Measurements from ENCODE around the gene SCN1B.

The SCN1B gene

DNA sequence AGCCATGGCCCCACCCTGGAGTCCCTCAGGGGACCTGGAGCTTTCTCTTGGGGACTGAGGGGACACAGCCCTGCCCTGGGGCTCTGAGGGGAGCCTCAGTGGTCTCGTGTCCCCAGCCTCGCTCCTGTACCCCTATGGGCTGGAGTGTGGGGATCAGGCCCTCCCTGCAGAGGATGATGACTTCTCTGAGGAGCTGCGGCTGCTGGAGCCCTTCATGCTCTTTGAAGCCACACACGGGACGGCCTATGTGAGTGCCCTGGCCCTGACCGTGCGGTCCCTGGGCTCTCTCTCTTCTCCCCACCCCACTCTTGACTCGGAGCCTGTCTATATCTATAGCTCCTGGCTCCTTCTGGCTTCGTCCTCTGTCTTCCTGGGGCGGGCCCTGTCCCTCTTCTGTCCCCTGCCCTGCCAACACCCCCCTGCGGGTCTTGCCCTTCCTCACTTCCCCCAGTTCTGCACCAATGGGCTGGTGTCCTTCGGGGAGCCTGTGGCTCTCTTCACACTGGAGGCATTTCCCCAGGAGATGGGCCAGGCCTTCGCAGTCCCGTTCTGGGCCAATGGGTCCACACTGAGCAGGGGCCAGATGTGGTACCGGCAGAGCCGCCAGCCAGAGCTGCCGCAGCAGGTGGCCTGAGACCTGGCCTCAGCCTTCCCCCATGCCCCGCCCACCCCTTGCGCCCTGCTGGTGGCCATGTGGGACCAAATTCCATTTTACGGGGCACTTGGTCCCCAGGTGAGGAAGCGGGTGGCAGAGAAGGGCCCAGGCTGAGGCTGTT, 44.3 kb downstream of the SCN1B start:
- TF ChIP-seq POLR2A (IDR thresholded peaks at IDR 0.05; ENCODE audit: low read depth, low read length) (no peak), POLR2AphosphoS5 (IDR thresholded peaks at IDR 0.05; ENCODE audit: low read depth, low read length) (no peak), TAF1 (IDR thresholded peaks at IDR 0.05; ENCODE audit: borderline replicate concordance, low read depth, low read length) (no peak)
- DNase-seq (ENCODE audit: insufficient read length): no peak
- no peak for FAIRE-seq

DNA sequence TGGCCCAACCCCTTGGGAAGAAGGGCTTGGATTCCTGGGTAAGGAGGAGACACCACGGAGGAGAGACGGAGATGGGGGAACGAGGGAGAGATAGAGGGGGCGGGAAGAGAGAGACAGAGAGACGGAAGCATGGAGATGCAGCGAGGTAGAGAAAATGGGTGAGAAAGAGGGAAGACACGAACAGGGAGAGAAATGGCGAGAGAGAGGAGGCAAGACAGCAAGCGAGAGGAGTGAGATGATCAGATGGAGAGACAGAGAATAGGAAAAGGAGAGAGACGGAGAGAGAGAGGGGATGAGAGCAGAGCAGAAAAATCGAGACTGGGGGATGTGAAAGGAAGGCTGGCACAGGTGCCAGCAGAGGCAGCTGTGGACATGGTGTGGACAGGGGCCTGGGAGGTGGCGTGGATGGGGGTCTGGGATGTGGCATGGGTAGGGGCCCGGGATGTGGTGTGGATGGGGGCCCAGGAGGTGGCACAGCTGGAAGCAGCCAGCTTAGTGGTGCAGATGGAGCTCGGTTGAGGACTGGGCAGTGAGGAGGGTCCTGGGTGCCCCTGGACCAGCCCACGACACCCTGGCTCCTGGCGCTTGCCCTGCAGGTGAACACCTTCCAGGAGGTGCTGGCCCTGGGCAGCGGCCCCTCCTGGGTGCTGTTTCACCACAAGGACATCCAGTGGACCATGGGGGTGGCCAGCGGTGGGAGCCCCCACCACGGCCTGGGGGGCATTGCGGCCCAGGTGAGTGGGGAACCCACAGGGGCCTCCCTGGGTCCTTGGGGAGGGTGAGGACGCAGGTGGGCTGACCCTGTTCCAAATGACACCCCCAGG, 45.1 kb downstream of the SCN1B start:
- FAIRE-seq (no peak), DNase-seq (ENCODE audit: insufficient read length) (no peak)
- no peak for TF ChIP-seq POLR2AphosphoS5 (IDR thresholded peaks at IDR 0.05; ENCODE audit: low read depth, low read length)
- no peak for TF ChIP-seq TAF1 (IDR thresholded peaks at IDR 0.05; ENCODE audit: borderline replicate concordance, low read depth, low read length)
- TF ChIP-seq POLR2A (IDR thresholded peaks at IDR 0.05; ENCODE audit: low read depth, low read length): no peak

DNA sequence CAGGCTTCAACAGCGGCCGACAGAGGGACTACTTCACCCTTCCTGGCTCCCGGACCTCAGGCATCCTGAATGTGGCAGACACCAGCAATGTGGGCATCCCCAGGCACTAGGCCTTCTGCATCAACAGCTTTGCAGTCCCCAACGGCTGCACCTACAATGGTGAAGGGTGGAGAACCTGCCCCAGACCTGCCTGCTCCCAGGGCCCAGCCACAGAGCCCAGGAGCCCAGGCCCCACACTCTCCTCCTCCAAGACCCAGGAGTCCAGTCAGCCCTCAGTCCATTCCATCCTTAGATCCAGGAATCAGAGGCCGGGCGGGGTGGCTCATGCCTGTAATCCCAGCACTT, 45.7 kb downstream of the SCN1B start:
- FAIRE-seq (no peak), DNase-seq (ENCODE audit: insufficient read length) (no peak)

DNA sequence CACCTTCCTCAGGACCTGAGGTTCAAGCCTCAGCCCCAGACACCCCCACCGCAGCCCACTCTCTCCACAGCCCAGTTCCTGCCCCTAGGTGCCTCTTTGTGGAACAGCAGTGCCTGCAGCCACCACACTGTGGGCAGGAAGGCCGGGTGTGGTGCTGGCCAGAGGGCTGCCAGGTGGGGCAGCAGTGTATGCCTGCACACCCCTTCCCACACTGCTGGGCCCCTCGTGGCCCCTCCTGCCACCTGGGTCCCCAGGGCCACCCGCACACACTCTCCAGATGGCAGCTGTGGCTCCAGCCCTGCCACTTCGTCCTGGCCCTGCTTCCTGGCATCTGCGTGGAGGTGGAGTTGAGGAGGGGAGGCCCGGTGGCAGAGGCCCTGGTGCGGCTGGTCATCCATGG, 46.4 kb downstream of the SCN1B start:
- TF ChIP-seq POLR2A (IDR thresholded peaks at IDR 0.05; ENCODE audit: low read depth, low read length) (no peak), TAF1 (IDR thresholded peaks at IDR 0.05; ENCODE audit: borderline replicate concordance, low read depth, low read length) (no peak), POLR2AphosphoS5 (IDR thresholded peaks at IDR 0.05; ENCODE audit: low read depth, low read length) (no peak)
- no peak for DNase-seq (ENCODE audit: insufficient read length)
- FAIRE-seq: no peak

More for the DNA sequence above, 45.7 kb downstream of the SCN1B start:
- TF ChIP-seq POLR2AphosphoS5 (IDR thresholded peaks at IDR 0.05; ENCODE audit: low read depth, low read length) (no peak), TAF1 (IDR thresholded peaks at IDR 0.05; ENCODE audit: borderline replicate concordance, low read depth, low read length) (no peak), POLR2A (IDR thresholded peaks at IDR 0.05; ENCODE audit: low read depth, low read length) (no peak)

DNA sequence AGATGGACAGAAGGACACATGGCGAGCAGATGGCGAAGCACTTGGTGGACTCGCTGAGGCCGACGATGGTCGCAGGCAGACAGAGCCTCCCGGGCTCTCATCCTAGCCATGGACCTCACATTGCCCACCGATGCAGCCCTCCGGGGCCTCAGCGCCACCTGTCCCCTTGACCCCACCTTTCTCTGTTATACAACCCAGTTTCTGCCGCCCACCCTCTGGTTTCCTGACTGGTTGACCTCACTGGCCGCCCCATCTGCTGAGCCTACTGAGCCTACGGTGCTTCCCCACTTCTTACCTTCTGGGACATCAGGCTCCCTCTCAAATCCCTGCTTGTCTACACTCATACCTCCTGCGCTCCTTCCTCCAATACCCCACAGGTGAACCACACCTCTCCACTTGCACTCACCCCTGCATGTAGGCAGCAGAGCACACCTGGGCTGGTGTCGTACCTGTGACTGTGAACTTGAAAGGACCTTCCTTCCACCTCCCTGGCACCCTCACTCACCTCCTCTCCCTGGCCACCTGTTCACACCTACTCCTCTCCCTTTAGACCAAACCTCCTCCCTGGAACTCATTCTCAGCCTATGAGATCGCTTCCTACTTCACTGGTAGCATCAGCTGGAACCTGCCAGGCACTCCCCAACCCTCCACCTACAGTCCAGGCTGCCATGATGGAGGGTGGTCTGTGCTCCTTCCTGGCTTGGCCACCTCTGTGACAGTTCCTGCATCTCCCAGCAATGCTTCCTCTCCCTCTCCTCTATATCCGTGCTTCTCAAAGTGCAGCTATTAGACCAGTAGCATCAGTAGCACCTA, 47.3 kb downstream of the SCN1B start:
- FAIRE-seq (no peak), DNase-seq (ENCODE audit: insufficient read length) (no peak)
- TF ChIP-seq TAF1 (IDR thresholded peaks at IDR 0.05; ENCODE audit: borderline replicate concordance, low read depth, low read length): no peak
- TF ChIP-seq POLR2A (IDR thresholded peaks at IDR 0.05; ENCODE audit: low read depth, low read length): no peak
- TF ChIP-seq POLR2AphosphoS5 (IDR thresholded peaks at IDR 0.05; ENCODE audit: low read depth, low read length): no peak

DNA sequence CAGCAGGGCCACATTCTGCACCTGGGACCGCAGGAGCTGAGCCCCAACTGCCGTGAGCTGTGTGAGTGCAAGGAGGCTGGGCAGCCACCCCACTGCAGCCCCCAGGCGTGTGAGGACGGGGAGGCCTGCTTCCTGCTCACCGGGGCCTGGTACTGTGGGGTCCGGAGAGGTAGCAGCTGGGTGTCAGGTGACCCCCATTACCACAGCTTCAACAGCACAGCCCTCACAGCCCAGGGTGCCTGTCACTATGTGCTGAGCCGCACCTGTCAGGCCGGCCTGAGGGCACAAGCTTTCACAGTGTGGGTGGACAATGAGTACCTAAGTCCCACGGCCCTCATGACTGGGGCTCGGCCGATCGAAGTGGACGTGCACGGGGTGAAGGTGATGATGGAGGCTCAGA, 49.6 kb downstream of the SCN1B start:
- TF ChIP-seq POLR2AphosphoS5 (IDR thresholded peaks at IDR 0.05; ENCODE audit: low read depth, low read length): no peak
- no peak for TF ChIP-seq POLR2A (IDR thresholded peaks at IDR 0.05; ENCODE audit: low read depth, low read length)
- TF ChIP-seq TAF1 (IDR thresholded peaks at IDR 0.05; ENCODE audit: borderline replicate concordance, low read depth, low read length): no peak
- DNase-seq (ENCODE audit: insufficient read length) (no peak), FAIRE-seq (no peak)

DNA sequence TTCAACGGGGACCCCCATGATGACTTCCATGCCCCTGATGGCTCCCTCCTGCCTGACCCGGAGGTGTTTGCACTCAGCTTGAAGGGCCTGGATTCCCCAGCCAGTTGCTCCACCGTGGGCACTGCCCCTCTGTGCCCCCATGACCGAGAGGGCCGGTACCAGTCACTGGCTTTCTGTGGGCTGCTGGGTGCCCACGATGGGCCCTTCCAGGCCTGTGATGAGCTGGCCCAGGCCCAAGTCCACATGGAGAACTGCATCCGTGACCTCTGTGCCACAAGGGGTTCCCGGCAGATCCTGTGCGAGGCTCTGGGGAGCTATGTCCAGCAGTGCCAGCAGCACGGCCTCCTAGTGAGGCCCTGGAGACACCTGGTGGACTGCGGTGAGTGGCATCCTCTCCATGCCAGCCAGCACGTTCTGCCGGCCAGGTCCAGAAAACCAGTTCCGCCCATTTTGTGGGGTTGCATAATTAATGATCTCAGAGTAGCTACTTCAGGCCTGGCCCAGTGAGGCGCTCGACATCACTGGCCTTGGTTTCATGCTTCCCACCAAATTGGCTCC, 50.4 kb downstream of the SCN1B start:
- FAIRE-seq: no peak
- DNase-seq (ENCODE audit: insufficient read length): no peak
- TF ChIP-seq POLR2A (IDR thresholded peaks at IDR 0.05; ENCODE audit: low read depth, low read length) (no peak), TAF1 (IDR thresholded peaks at IDR 0.05; ENCODE audit: borderline replicate concordance, low read depth, low read length) (no peak), POLR2AphosphoS5 (IDR thresholded peaks at IDR 0.05; ENCODE audit: low read depth, low read length) (no peak)

DNA sequence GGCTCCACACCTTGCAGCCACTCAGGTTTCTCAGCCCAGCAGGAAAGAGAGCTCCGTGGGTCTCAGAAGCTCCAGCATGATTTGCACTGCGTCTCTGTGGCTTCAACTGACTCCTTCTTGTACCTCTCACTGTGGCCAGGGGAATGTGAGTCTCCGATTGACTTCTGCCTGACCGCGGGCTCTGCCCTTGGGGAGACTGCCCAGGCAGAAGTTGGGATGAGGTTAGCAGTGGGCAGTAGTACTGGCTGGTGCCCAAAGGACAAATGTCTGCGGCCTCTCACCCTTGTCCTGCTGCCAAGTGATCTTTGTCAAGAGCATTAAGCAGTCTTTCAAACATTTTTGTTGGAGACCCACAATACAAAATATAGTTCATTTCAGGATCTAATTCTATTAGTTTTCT, 50.9 kb downstream of the SCN1B start:
- DNase-seq (ENCODE audit: insufficient read length) (no peak), FAIRE-seq (no peak)
- TF ChIP-seq POLR2A (IDR thresholded peaks at IDR 0.05; ENCODE audit: low read depth, low read length) (no peak), POLR2AphosphoS5 (IDR thresholded peaks at IDR 0.05; ENCODE audit: low read depth, low read length) (no peak), TAF1 (IDR thresholded peaks at IDR 0.05; ENCODE audit: borderline replicate concordance, low read depth, low read length) (no peak)

DNA sequence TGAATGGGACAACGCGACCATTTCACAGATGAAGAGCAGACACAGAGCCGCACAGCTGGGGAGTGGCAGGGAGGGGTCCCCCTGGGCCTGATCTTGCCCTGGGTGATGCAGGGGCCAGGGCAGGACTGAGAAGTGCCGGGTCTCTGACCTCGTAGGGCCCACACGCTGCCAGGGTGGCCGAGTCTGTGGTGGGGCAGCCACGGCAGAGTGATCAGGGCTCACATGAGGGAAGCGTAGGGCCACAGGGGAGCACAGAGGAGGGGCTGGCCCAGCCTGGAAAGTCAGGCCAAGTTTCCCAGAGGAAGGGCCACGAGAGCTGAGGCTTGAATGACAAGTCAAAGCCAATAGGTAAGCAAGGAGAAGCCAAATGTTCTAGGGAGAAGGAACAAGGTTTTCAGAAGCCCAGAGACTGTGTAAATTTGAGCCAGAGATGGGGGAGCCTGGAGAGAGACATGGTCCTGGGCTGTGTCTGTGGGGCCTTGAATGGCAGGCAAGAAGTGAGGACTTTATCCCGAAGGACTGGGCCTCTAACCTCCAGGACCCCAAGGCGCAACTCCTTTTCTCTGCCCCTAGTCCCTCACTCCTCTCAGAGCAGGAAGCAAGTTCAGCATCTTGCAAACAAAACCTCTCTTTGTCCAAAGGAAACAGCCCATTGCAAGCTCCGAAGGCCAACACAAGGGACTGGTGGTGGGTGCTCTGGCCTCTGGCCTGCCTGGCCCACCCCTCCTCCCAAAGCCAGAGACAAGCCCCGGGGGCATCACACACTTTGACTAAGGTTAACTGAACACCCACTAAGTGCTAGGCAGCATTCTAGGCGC, 53.6 kb downstream of the SCN1B start:
- FAIRE-seq: no peak
- no peak for DNase-seq (ENCODE audit: insufficient read length)

DNA sequence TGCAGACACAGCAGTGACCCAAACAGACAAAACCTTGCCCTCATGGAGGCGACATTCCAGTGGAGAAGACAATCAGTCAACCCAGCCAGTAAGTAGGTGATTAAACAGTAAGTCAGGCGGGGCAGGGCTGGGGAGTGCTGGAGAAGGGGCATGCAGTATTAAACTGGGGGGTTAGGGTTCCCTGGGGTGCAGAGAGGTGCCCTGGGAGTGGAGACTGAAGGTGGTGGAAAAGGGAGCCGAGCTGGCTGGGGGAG, 54.2 kb downstream of the SCN1B start:
- FAIRE-seq (no peak), DNase-seq (ENCODE audit: insufficient read length) (no peak)
- TF ChIP-seq TAF1 (IDR thresholded peaks at IDR 0.05; ENCODE audit: borderline replicate concordance, low read depth, low read length) (no peak), POLR2A (IDR thresholded peaks at IDR 0.05; ENCODE audit: low read depth, low read length) (no peak), POLR2AphosphoS5 (IDR thresholded peaks at IDR 0.05; ENCODE audit: low read depth, low read length) (no peak)

More for the DNA sequence above, 53.6 kb downstream of the SCN1B start:
- no peak for TF ChIP-seq TAF1 (IDR thresholded peaks at IDR 0.05; ENCODE audit: borderline replicate concordance, low read depth, low read length)
- TF ChIP-seq POLR2AphosphoS5 (IDR thresholded peaks at IDR 0.05; ENCODE audit: low read depth, low read length): no peak
- TF ChIP-seq POLR2A (IDR thresholded peaks at IDR 0.05; ENCODE audit: low read depth, low read length): no peak

All from GM12892 (cell line).